ENCODE measurements around the gene HEXD. TPM values are rescaled to one million over a fixed set of nuclear protein-coding genes. Genes with fewer than 3 reads are reported as not detected.

Gene HEXD
- total and polyA plus RNA-seq, 4 donors, result 5.6 to 19.9 (median 12.2) TPM

DNA sequence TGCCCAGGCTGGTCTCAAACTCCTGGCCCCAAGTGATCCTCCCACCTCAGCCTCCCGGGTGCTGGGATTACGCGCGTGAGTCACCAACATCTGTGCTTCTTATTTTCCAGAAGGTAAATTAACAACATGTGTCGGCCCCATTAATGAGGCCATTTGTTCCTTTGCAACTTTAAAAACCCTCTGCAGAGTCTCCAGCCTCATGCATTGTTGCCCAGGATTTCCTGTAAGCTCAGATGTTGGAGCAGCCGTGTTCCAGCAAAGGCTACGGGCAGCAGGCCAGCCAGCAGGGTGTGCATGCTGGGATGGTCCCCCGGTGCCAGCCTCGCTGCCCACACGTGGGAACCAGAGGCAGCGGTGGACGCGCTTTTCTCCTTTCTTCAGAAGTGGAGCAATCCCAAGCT, 19.1 kb upstream of the HEXD start:
- no peak for DNase-seq (ENCODE audit: low spot score)
- no peak overlapping the region for H3K9ac ChIP-seq (ENCODE audit: low read depth in 1 of 2, low read length in 2 of 2)

DNA sequence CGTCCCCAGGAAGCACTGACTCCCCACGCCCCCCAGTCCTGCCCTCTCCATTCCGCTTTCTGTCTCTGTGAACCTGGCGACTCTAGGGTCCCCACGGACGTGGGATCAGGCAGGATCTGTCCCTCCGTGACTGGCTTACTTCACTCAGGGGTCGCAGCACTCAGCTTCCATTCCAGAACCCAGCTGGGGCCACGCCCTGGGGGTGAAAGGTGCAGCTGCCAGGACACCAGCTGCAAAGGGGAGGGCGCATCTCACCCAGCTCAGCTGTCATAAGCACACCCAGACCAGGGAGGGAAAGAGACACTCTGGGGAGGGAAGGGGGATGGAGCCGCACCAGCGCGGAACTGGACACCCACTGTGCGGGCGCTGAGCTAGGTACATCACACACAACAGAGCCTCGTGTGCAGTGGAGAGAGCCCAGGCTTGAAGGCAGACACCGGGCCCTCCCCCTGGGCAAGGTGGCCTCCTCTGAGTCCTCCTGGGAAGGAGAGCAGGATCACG, 18.5 kb upstream of the HEXD start:
- Histone ChIP-seq H3K9me3 (ENCODE audit: control insufficient read depth in 4 of 4, low read length in 3 of 4) (no peaks in the 10 kb centered on the region), H3K36me3 (ENCODE audit: control insufficient read depth in 4 of 4, insufficient read depth in 3 of 4, low read depth in 1 of 4, low read length in 3 of 4) (peaks cover 0 to 9% (median 4%) of the 10 kb centered on the region in 4 donors), H3K27me3 (ENCODE audit: control insufficient read depth in 4 of 4, insufficient read depth in 4 of 4, low read length in 3 of 4) (no peaks in the 10 kb centered on the region), H3K9ac (ENCODE audit: low read depth in 1 of 2, low read length in 2 of 2) (no peak overlapping the region), H3K27ac (ENCODE audit: low read depth in 1 of 2, low read length in 2 of 2) (no peak overlapping the region), H3K4me3 (ENCODE audit: low read depth in 1 of 3, low read length in 3 of 3) (no peak overlapping the region), H3K4me1 (ENCODE audit: control insufficient read depth in 4 of 4, insufficient read depth in 4 of 4, low read length in 3 of 4) (peaks cover 0 to 4% (median 2%) of the 10 kb centered on the region in 4 donors)
- no peak for DNase-seq (ENCODE audit: low spot score)
- WGBS, result 95% methylated on average over 18 of the region's 18 CpGs
- TF ChIP-seq RAD21 (IDR thresholded peaks at IDR 0.05) (no peak), TAF1 (conservative IDR thresholded peaks at IDR 0.05) (no peak), HNF4A (conservative IDR thresholded peaks at IDR 0.05) (no peak), RXRA (IDR thresholded peaks at IDR 0.05) (no peak), FOXA1 (IDR thresholded peaks at IDR 0.05) (no peak), GABPA (IDR thresholded peaks at IDR 0.05 in 1 of 2, conservative IDR thresholded peaks at IDR 0.05 in 1 of 2) (no peak), FOXA2 (IDR thresholded peaks at IDR 0.05) (no peak), MAX (IDR thresholded peaks at IDR 0.05) (no peak), EGR1 (IDR thresholded peaks at IDR 0.05; ENCODE audit: low read depth in 2 of 2) (no peak), YY1 (IDR thresholded peaks at IDR 0.05) (no peak), NR2F2 (IDR thresholded peaks at IDR 0.05) (no peak), JUND (IDR thresholded peaks at IDR 0.05) (no peak)
- TF ChIP-seq, protein P1, sequence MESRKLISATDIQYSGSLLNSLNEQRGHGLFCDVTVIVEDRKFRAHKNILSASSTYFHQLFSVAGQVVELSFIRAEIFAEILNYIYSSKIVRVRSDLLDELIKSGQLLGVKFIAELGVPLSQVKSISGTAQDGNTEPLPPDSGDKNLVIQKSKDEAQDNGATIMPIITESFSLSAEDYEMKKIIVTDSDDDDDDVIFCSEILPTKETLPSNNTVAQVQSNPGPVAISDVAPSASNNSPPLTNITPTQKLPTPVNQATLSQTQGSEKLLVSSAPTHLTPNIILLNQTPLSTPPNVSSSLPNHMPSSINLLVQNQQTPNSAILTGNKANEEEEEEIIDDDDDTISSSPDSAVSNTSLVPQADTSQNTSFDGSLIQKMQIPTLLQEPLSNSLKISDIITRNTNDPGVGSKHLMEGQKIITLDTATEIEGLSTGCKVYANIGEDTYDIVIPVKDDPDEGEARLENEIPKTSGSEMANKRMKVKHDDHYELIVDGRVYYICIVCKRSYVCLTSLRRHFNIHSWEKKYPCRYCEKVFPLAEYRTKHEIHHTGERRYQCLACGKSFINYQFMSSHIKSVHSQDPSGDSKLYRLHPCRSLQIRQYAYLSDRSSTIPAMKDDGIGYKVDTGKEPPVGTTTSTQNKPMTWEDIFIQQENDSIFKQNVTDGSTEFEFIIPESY (IDR thresholded peaks at IDR 0.05), result no peak
- TF ChIP-seq, protein P2, sequence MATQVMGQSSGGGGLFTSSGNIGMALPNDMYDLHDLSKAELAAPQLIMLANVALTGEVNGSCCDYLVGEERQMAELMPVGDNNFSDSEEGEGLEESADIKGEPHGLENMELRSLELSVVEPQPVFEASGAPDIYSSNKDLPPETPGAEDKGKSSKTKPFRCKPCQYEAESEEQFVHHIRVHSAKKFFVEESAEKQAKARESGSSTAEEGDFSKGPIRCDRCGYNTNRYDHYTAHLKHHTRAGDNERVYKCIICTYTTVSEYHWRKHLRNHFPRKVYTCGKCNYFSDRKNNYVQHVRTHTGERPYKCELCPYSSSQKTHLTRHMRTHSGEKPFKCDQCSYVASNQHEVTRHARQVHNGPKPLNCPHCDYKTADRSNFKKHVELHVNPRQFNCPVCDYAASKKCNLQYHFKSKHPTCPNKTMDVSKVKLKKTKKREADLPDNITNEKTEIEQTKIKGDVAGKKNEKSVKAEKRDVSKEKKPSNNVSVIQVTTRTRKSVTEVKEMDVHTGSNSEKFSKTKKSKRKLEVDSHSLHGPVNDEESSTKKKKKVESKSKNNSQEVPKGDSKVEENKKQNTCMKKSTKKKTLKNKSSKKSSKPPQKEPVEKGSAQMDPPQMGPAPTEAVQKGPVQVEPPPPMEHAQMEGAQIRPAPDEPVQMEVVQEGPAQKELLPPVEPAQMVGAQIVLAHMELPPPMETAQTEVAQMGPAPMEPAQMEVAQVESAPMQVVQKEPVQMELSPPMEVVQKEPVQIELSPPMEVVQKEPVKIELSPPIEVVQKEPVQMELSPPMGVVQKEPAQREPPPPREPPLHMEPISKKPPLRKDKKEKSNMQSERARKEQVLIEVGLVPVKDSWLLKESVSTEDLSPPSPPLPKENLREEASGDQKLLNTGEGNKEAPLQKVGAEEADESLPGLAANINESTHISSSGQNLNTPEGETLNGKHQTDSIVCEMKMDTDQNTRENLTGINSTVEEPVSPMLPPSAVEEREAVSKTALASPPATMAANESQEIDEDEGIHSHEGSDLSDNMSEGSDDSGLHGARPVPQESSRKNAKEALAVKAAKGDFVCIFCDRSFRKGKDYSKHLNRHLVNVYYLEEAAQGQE (IDR thresholded peaks at IDR 0.05), result no peak

More for the DNA sequence above, 19.1 kb upstream of the HEXD start:
- WGBS, result 91% methylated on average over 13 of the region's 13 CpGs
- no peaks in the 10 kb centered on the region for H3K27me3 ChIP-seq (ENCODE audit: control insufficient read depth in 4 of 4, insufficient read depth in 4 of 4, low read length in 3 of 4)
- no peak overlapping the region for H3K27ac ChIP-seq (ENCODE audit: low read depth in 1 of 2, low read length in 2 of 2)
- no peak overlapping the region for H3K4me3 ChIP-seq (ENCODE audit: low read depth in 1 of 3, low read length in 3 of 3)
- no peaks in the 10 kb centered on the region for H3K9me3 ChIP-seq (ENCODE audit: control insufficient read depth in 4 of 4, low read length in 3 of 4)
- peaks cover 0 to 8% (median 2%) of the 10 kb centered on the region in 4 donors for H3K36me3 ChIP-seq (ENCODE audit: control insufficient read depth in 4 of 4, insufficient read depth in 3 of 4, low read depth in 1 of 4, low read length in 3 of 4)
- peaks cover 0 to 4% (median 2%) of the 10 kb centered on the region in 4 donors for H3K4me1 ChIP-seq (ENCODE audit: control insufficient read depth in 4 of 4, insufficient read depth in 4 of 4, low read length in 3 of 4)
- TF ChIP-seq SP1 (IDR thresholded peaks at IDR 0.05) (no peak), EGR1 (IDR thresholded peaks at IDR 0.05; ENCODE audit: low read depth in 2 of 2) (no peak), NR2F2 (IDR thresholded peaks at IDR 0.05) (no peak), RXRA (IDR thresholded peaks at IDR 0.05) (no peak), YY1 (IDR thresholded peaks at IDR 0.05) (no peak), GABPA (IDR thresholded peaks at IDR 0.05 in 1 of 2, conservative IDR thresholded peaks at IDR 0.05 in 1 of 2) (no peak), HNF4A (conservative IDR thresholded peaks at IDR 0.05) (no peak), FOXA2 (IDR thresholded peaks at IDR 0.05) (no peak), JUND (IDR thresholded peaks at IDR 0.05) (no peak), HNF4G (IDR thresholded peaks at IDR 0.05) (no peak), FOXA1 (IDR thresholded peaks at IDR 0.05) (no peak), MAX (IDR thresholded peaks at IDR 0.05) (no peak), TAF1 (conservative IDR thresholded peaks at IDR 0.05) (no peak)
- TF ChIP-seq, protein P3, sequence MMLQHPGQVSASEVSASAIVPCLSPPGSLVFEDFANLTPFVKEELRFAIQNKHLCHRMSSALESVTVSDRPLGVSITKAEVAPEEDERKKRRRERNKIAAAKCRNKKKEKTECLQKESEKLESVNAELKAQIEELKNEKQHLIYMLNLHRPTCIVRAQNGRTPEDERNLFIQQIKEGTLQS (IDR thresholded peaks at IDR 0.05), result no peak
- TF ChIP-seq, protein P1 (IDR thresholded peaks at IDR 0.05), result no peak
- TF ChIP-seq, protein P4, sequence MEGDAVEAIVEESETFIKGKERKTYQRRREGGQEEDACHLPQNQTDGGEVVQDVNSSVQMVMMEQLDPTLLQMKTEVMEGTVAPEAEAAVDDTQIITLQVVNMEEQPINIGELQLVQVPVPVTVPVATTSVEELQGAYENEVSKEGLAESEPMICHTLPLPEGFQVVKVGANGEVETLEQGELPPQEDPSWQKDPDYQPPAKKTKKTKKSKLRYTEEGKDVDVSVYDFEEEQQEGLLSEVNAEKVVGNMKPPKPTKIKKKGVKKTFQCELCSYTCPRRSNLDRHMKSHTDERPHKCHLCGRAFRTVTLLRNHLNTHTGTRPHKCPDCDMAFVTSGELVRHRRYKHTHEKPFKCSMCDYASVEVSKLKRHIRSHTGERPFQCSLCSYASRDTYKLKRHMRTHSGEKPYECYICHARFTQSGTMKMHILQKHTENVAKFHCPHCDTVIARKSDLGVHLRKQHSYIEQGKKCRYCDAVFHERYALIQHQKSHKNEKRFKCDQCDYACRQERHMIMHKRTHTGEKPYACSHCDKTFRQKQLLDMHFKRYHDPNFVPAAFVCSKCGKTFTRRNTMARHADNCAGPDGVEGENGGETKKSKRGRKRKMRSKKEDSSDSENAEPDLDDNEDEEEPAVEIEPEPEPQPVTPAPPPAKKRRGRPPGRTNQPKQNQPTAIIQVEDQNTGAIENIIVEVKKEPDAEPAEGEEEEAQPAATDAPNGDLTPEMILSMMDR (IDR thresholded peaks at IDR 0.05; ENCODE audit: low read depth, low read length, missing input control), result no peak

All from liver (tissue), 9 donors.